Caki2 (cell line): ENCODE measurements around the gene TSC22D1. TPM values are rescaled to one million over a fixed set of nuclear protein-coding genes. Genes with fewer than 3 reads are reported as not detected.
"Not testable (repeated sequence)": the region's sequence is repeated elsewhere in the genome, so short reads cannot be mapped to it uniquely, and the experiment has no call there.

Experiments used
- DNase-seq: peaks from one replicate; pipeline ENCODE4 v3.0.0-alpha.2; 2015; ENCODE audit warnings: low read depth
- in situ Hi-C: cut with HindIII; loops from 2 replicates; pipeline ENCODE4 v1.10.0; 2016; ENCODE audit warnings: low sequenced_read_pairs, low pct_unique_long_range_greater_than_20kb, mixed read lengths
- total RNA-seq: library from RNA; depleted of rRNA; stranded (reverse); fragments of >200 nt; shearing (Covaris generic); gene quantifications from 2 replicates; pipeline ENCODE4 v1.2.3, GENCODE V29; 2014; ENCODE audit warnings: low replicate concordance; rRNA removed

TSC22D1 gene
- 53.8 and 55.5 TPM in 2 replicates for total RNA-seq

- in situ Hi-C loops = no loop called here
- DNase-seq = peak; percentile 55
Measured at GRCh38 chr13:44575741-44576350, at the start of gene TSC22D1. TSS of gene TSC22D1 (minus strand) at chr13:44576330. CDS start at chr13:44576074, 256 bp downstream.

GRCh38 chr13:44622708-44623107 is 46.6 kb upstream of the TSC22D1 start:
- DNase-seq = no peak
- in situ Hi-C loops = no loop called here

GRCh38 chr13:44622261-44622660 is 46.1 kb upstream of the TSC22D1 start:
- in situ Hi-C loops = no loop called here
- DNase-seq = no peak

GRCh38 chr13:44620057-44620456 is 43.9 kb upstream of the TSC22D1 start:
- in situ Hi-C loops = no loop called here
- peak; percentile 5 for DNase-seq

GRCh38 chr13:44619651-44620050 is 43.5 kb upstream of the TSC22D1 start:
- DNase-seq = no peak
- in situ Hi-C loops = no loop called here

- in situ Hi-C loops = no loop called here
- no peak for DNase-seq
Measured at GRCh38 chr13:44618326-44618725, 42.2 kb upstream of the TSC22D1 start.

- in situ Hi-C loops = no loop called here
Measured at GRCh38 chr13:44617648-44618047, 41.5 kb upstream of the TSC22D1 start.

GRCh38 chr13:44609137-44609536 is 33.0 kb upstream of the TSC22D1 start:
- in situ Hi-C loops = no loop called here
- DNase-seq = no peak

More at GRCh38 chr13:44617648-44618047, 41.5 kb upstream of the TSC22D1 start:
- DNase-seq = no peak

GRCh38 chr13:44605721-44606120 is 29.6 kb upstream of the TSC22D1 start:
- no peak for DNase-seq
- in situ Hi-C loops = no loop called here

- in situ Hi-C loops = no loop called here
- no peak for DNase-seq
Measured at GRCh38 chr13:44605275-44605674, 29.1 kb upstream of the TSC22D1 start.

GRCh38 chr13:44601586-44601985 is 25.5 kb upstream of the TSC22D1 start:
- DNase-seq = no peak
- in situ Hi-C loops = no loop called here

- DNase-seq, in situ Hi-C loops: not testable (repeated sequence)
Measured at GRCh38 chr13:44593861-44594592, 17.9 kb upstream of the TSC22D1 start.

GRCh38 chr13:44592216-44592847 is 16.2 kb upstream of the TSC22D1 start:
- in situ Hi-C loops = no loop called here
- DNase-seq = no peak

GRCh38 chr13:44591316-44591715 is 15.2 kb upstream of the TSC22D1 start:
- in situ Hi-C loops = no loop called here
- DNase-seq = no peak

GRCh38 chr13:44583137-44583536 is 7.0 kb upstream of the TSC22D1 start:
- no peak for DNase-seq
- in situ Hi-C loops = no loop called here

GRCh38 chr13:44578067-44578400 is 1.9 kb upstream of the TSC22D1 start:
- in situ Hi-C loops = no loop called here
- DNase-seq = no peak

- in situ Hi-C loops = no loop called here
Measured at GRCh38 chr13:44577236-44578066, 1.3 kb upstream of the TSC22D1 start.

GRCh38 chr13:44576351-44577235 is 463 bp upstream of the TSC22D1 start:
- in situ Hi-C loops = no loop called here
- DNase-seq = no peak

More at GRCh38 chr13:44577236-44578066, 1.3 kb upstream of the TSC22D1 start:
- DNase-seq = peak; percentile 97
